ENCODE data around the gene WDR27. TPM values are rescaled to one million over a fixed set of nuclear protein-coding genes. Genes with fewer than 3 reads are reported as not detected.

WDR27 gene
- total RNA-seq, 1 donor = 23.9 TPM

GRCh38 chr6:169710009-169710408, 8.2 kb upstream of the WDR27 start:
- H3K27ac ChIP-seq (ENCODE audit: low read depth, low read length) = no peak overlapping the region
- no peaks in the 10 kb centered on the region for H3K27me3 ChIP-seq (ENCODE audit: insufficient read depth, low read length)
- H3K4me3 ChIP-seq (ENCODE audit: insufficient read depth, low read length) = no peak overlapping the region
- H3K9me3 ChIP-seq (ENCODE audit: low read depth, low read length) = no peaks in the 10 kb centered on the region
- H2AFZ ChIP-seq (ENCODE audit: low read length) = no peak overlapping the region
- no peak overlapping the region for H3K4me2 ChIP-seq (ENCODE audit: insufficient read depth, low read length)
- peaks cover 5% of the 10 kb centered on the region for H4K20me1 ChIP-seq (ENCODE audit: insufficient read depth, low read length)
- peaks cover 2% of the 10 kb centered on the region for H3K79me2 ChIP-seq (ENCODE audit: insufficient read depth, low read length)
- H3K36me3 ChIP-seq (ENCODE audit: insufficient read depth, low read length) = peaks cover 30% of the 10 kb centered on the region
- peaks cover 3% of the 10 kb centered on the region for H3K4me1 ChIP-seq (ENCODE audit: insufficient read depth, low read length)
- DNase-seq (ENCODE audit: insufficient read length, low spot score, missing footprints) = no peak
- TF ChIP-seq CTCF (IDR thresholded peaks at IDR 0.05; ENCODE audit: extremely low read depth, low read depth, low read length) = no peak

GRCh38 chr6:169709293-169709692, 7.5 kb upstream of the WDR27 start:
- no peak overlapping the region for H2AFZ ChIP-seq (ENCODE audit: low read length)
- no peaks in the 10 kb centered on the region for H3K27me3 ChIP-seq (ENCODE audit: insufficient read depth, low read length)
- H3K36me3 ChIP-seq (ENCODE audit: insufficient read depth, low read length) = peaks cover 27% of the 10 kb centered on the region

GRCh38 chr6:169707772-169708171, 5.9 kb upstream of the WDR27 start:
- TF ChIP-seq CTCF (IDR thresholded peaks at IDR 0.05; ENCODE audit: extremely low read depth, low read depth, low read length) = no peak
- Histone ChIP-seq H2AFZ (ENCODE audit: low read length) (no peak overlapping the region), H3K27me3 (ENCODE audit: insufficient read depth, low read length) (no peaks in the 10 kb centered on the region), H3K4me1 (ENCODE audit: insufficient read depth, low read length) (peaks cover 24% of the 10 kb centered on the region), H3K27ac (ENCODE audit: low read depth, low read length) (no peak overlapping the region), H3K79me2 (ENCODE audit: insufficient read depth, low read length) (peaks cover 21% of the 10 kb centered on the region), H3K4me2 (ENCODE audit: insufficient read depth, low read length) (no peak overlapping the region), H4K20me1 (ENCODE audit: insufficient read depth, low read length) (peaks cover 22% of the 10 kb centered on the region), H3K4me3 (ENCODE audit: insufficient read depth, low read length) (no peak overlapping the region), H3K36me3 (ENCODE audit: insufficient read depth, low read length) (peaks cover 37% of the 10 kb centered on the region), H3K9me3 (ENCODE audit: low read depth, low read length) (no peaks in the 10 kb centered on the region)
- no peak for DNase-seq (ENCODE audit: insufficient read length, low spot score, missing footprints)

More at GRCh38 chr6:169709293-169709692, 7.5 kb upstream of the WDR27 start:
- H3K4me3 ChIP-seq (ENCODE audit: insufficient read depth, low read length) = no peak overlapping the region
- H3K79me2 ChIP-seq (ENCODE audit: insufficient read depth, low read length) = peaks cover 5% of the 10 kb centered on the region
- no peak for TF ChIP-seq CTCF (IDR thresholded peaks at IDR 0.05; ENCODE audit: extremely low read depth, low read depth, low read length)
- DNase-seq (ENCODE audit: insufficient read length, low spot score, missing footprints) = no peak
- H3K4me1 ChIP-seq (ENCODE audit: insufficient read depth, low read length) = peaks cover 9% of the 10 kb centered on the region
- no peak overlapping the region for H3K4me2 ChIP-seq (ENCODE audit: insufficient read depth, low read length)
- no peaks in the 10 kb centered on the region for H3K9me3 ChIP-seq (ENCODE audit: low read depth, low read length)
- H3K27ac ChIP-seq (ENCODE audit: low read depth, low read length) = no peak overlapping the region
- H4K20me1 ChIP-seq (ENCODE audit: insufficient read depth, low read length) = peaks cover 8% of the 10 kb centered on the region

GRCh38 chr6:169702840-169703246, 1.0 kb upstream of the WDR27 start:
- TF ChIP-seq CTCF (IDR thresholded peaks at IDR 0.05; ENCODE audit: extremely low read depth, low read depth, low read length) = no peak
- H3K4me1 ChIP-seq (ENCODE audit: insufficient read depth, low read length) = peaks cover 43% of the 10 kb centered on the region
- DNase-seq (ENCODE audit: insufficient read length, low spot score, missing footprints) = peak; percentile 38
- peak overlapping the region; percentile 87 for H2AFZ ChIP-seq (ENCODE audit: low read length)
- H4K20me1 ChIP-seq (ENCODE audit: insufficient read depth, low read length) = peaks cover 24% of the 10 kb centered on the region
- H3K36me3 ChIP-seq (ENCODE audit: insufficient read depth, low read length) = peaks cover 17% of the 10 kb centered on the region
- peak overlapping the region; percentile 84 for H3K27ac ChIP-seq (ENCODE audit: low read depth, low read length)
- H3K27me3 ChIP-seq (ENCODE audit: insufficient read depth, low read length) = no peaks in the 10 kb centered on the region
- peaks cover 52% of the 10 kb centered on the region for H3K79me2 ChIP-seq (ENCODE audit: insufficient read depth, low read length)
- peak overlapping the region; percentile 91 for H3K4me3 ChIP-seq (ENCODE audit: insufficient read depth, low read length)
- peak overlapping the region; percentile 80 for H3K4me2 ChIP-seq (ENCODE audit: insufficient read depth, low read length)
- H3K9me3 ChIP-seq (ENCODE audit: low read depth, low read length) = no peaks in the 10 kb centered on the region

Measured in osteoblast (primary cell).